MM.1S (cell line): ENCODE measurements around the gene PKP2.

Experiments used
- DNase-seq: peaks from one replicate; pipeline ENCODE4 v3.0.0-alpha.2; 2015
- H2AFZ ChIP-seq: fragments of 300-600 bp; sonication (generic); 2 replicates; pipeline ENCODE4 v1.6.0; 2016; ENCODE audit warnings: antibody characterized with exemption, low read length
- H3F3A ChIP-seq: fragments of 300-600 bp; sonication (generic); 2 replicates; pipeline ENCODE4 v1.6.1; 2016; ENCODE audit warnings: mild to moderate bottlenecking, antibody characterized with exemption, low read length, moderate library complexity, mixed read lengths; ENCODE audit not compliant: insufficient read depth
- H3K27ac ChIP-seq: fragments of 300-600 bp; sonication (generic); 2 replicates; pipeline ENCODE4 v1.5.1; 2016; ENCODE audit warnings: mild to moderate bottlenecking, low read length
- H3K27me3 ChIP-seq: fragments of 300-600 bp; sonication (generic); replicated peaks from 2 replicates; pipeline ENCODE4 v1.6.0; 2016; ENCODE audit warnings: low read length; ENCODE audit not compliant: insufficient read depth
- H3K36me3 ChIP-seq: fragments of 300-600 bp; sonication (generic); replicated peaks from 2 replicates; pipeline ENCODE4 v1.6.1; 2016; ENCODE audit warnings: mild to moderate bottlenecking, low read length, mixed read lengths; ENCODE audit not compliant: insufficient read depth
- H3K4me1 ChIP-seq: fragments of 300-600 bp; sonication (generic); 2 replicates; pipeline ENCODE4 v1.6.1; 2016; ENCODE audit warnings: low read length, mixed read lengths
- H3K4me2 ChIP-seq: fragments of 300-600 bp; sonication (generic); 2 replicates; pipeline ENCODE4 v1.6.0; 2016; ENCODE audit warnings: low read depth, low read length
- H3K4me3 ChIP-seq: fragments of 300-600 bp; sonication (generic); 2 replicates; pipeline ENCODE4 v1.5.1; 2016; ENCODE audit warnings: low read length, mixed read lengths
- H3K79me2 ChIP-seq: fragments of 300-600 bp; sonication (generic); 2 replicates; pipeline ENCODE4 v1.6.1; 2016; ENCODE audit warnings: mixed run types, low read length, mixed read lengths
- H3K9ac ChIP-seq: fragments of 300-600 bp; sonication (generic); 2 replicates; pipeline ENCODE4 v1.6.1; 2016; ENCODE audit warnings: low read length, mixed read lengths
- H3K9me2 ChIP-seq: fragments of 300-600 bp; sonication (generic); replicated peaks from 2 replicates; pipeline ENCODE4 v1.6.1; 2016; ENCODE audit warnings: mild to moderate bottlenecking, low read length, mixed read lengths; ENCODE audit not compliant: insufficient read depth
- H3K9me3 ChIP-seq: fragments of 300-600 bp; sonication (generic); replicated peaks from 2 replicates; pipeline ENCODE4 v1.6.1; 2016; ENCODE audit warnings: mild to moderate bottlenecking, low read length, mixed read lengths; ENCODE audit not compliant: insufficient read depth
- H4K20me1 ChIP-seq: fragments of 300-600 bp; sonication (generic); 2 replicates; pipeline ENCODE4 v1.6.1; 2016; ENCODE audit warnings: mild to moderate bottlenecking, low read length, moderate library complexity, mixed read lengths; ENCODE audit not compliant: insufficient read depth
- EZH2 ChIP-seq: fragments of 300-600 bp; sonication (generic); optimal IDR thresholded peaks from 2 replicates; pipeline ENCODE3; 2017; ENCODE audit warnings: low read depth, mild to moderate bottlenecking, antibody characterized with exemption, low read length, mixed read lengths
- EZH2phosphoT487 ChIP-seq: fragments of 300-600 bp; sonication (generic); IDR thresholded peaks from 2 replicates; pipeline ENCODE4 v1.6.1; 2018; ENCODE audit warnings: antibody characterized with exemption, low read length
- TF ChIP-seq, protein P1 (sequence below): fragments of 300-600 bp; sonication (generic); IDR thresholded peaks from 2 replicates; pipeline ENCODE4 v1.5.1; 2016; ENCODE audit warnings: antibody characterized with exemption, low read length, mixed read lengths

PKP2 gene

GRCh38 chr12:32828120-32828519 is 68.5 kb downstream of the PKP2 start:
- DNase-seq: no peak
- no peaks in the 10 kb centered on the region for H4K20me1 ChIP-seq
- H3K4me1 ChIP-seq: peaks cover 26% of the 10 kb centered on the region

DNA sequence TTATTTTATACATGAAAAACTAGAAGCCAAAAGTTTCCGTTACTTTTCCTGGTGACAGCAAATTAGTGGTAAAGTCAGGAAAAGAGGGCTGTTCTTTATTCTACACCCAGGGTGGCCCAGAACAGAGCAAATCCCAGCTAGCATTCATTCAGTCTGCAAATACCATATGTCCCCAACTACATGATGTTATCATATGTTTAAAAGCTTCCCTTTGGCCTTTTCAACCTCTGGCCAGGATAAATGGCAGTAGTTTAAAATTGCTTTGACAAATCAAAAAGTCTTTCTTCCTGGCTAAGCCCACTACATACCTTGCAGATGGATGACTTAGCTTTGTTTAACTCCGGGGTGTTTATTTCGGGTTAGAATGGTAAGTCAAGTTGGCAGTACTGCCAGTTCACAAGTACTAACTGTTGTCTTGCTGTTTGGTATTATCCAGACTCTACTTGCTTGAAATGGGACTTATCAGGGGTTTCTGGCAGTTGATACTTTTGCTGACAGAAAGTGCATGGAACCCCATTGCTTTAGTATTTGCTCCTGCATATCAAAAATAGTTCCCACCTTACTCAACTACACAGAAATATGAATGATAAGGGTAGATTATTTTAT is 69.7 kb downstream of the PKP2 start:
- H3K36me3 ChIP-seq: peaks cover 28% of the 10 kb centered on the region

More at GRCh38 chr12:32828120-32828519, 68.5 kb downstream of the PKP2 start:
- Histone ChIP-seq H3K4me3 (no peak overlapping the region), H3K36me3 (peaks cover 18% of the 10 kb centered on the region), H3K9ac (no peak overlapping the region), H3F3A (no peaks in the 10 kb centered on the region), H3K27ac (no peak overlapping the region), H3K9me3 (no peaks in the 10 kb centered on the region), H3K27me3 (no peaks in the 10 kb centered on the region), H2AFZ (no peak overlapping the region), H3K9me2 (no peaks in the 10 kb centered on the region), H3K79me2 (peaks cover 69% of the 10 kb centered on the region), H3K4me2 (no peak overlapping the region)
- no peak for TF ChIP-seq EZH2phosphoT487
- TF ChIP-seq, protein P1, sequence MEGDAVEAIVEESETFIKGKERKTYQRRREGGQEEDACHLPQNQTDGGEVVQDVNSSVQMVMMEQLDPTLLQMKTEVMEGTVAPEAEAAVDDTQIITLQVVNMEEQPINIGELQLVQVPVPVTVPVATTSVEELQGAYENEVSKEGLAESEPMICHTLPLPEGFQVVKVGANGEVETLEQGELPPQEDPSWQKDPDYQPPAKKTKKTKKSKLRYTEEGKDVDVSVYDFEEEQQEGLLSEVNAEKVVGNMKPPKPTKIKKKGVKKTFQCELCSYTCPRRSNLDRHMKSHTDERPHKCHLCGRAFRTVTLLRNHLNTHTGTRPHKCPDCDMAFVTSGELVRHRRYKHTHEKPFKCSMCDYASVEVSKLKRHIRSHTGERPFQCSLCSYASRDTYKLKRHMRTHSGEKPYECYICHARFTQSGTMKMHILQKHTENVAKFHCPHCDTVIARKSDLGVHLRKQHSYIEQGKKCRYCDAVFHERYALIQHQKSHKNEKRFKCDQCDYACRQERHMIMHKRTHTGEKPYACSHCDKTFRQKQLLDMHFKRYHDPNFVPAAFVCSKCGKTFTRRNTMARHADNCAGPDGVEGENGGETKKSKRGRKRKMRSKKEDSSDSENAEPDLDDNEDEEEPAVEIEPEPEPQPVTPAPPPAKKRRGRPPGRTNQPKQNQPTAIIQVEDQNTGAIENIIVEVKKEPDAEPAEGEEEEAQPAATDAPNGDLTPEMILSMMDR: no peak
- no peak for TF ChIP-seq EZH2

DNA sequence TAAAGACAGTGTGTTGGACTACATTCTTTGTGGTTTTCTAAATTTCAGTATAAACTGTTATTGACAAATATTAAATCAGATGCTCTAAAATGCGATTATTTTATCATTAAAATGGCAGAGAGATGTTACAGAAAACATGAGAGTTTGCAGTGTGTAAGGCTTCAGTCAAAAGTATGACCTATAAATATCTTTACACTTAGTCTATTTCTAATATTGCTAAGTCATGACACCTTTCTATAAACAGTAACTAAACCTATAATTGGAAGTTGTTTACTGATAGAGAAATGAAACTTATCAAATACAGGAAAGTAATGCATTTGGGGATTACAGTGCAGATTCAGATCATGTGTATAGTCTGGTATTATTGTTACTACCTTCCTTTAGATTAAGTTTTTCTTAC is 72.0 kb downstream of the PKP2 start:
- H3K9me3 ChIP-seq: no peaks in the 10 kb centered on the region
- no peaks in the 10 kb centered on the region for H3K9me2 ChIP-seq
- H3K36me3 ChIP-seq: peaks cover 28% of the 10 kb centered on the region
- H3K4me1 ChIP-seq: peaks cover 51% of the 10 kb centered on the region
- H3F3A ChIP-seq: peaks cover 18% of the 10 kb centered on the region
- TF ChIP-seq EZH2phosphoT487: no peak
- TF ChIP-seq, protein P1: no peak
- no peak for TF ChIP-seq EZH2
- no peak overlapping the region for H3K4me3 ChIP-seq
- no peak overlapping the region for H3K9ac ChIP-seq
- no peak overlapping the region for H2AFZ ChIP-seq
- peak; percentile 32 for DNase-seq
- no peaks in the 10 kb centered on the region for H4K20me1 ChIP-seq
- H3K27me3 ChIP-seq: no peaks in the 10 kb centered on the region
- H3K4me2 ChIP-seq: peak overlapping the region; percentile 35
- peak overlapping the region; percentile 7; the same call in 1 of the 2 replicates for H3K27ac ChIP-seq
- peaks cover 61% of the 10 kb centered on the region for H3K79me2 ChIP-seq

More for the DNA sequence above, 69.7 kb downstream of the PKP2 start:
- peaks cover 62% of the 10 kb centered on the region for H3K79me2 ChIP-seq
- H4K20me1 ChIP-seq: no peaks in the 10 kb centered on the region
- no peak overlapping the region for H2AFZ ChIP-seq
- H3K9me3 ChIP-seq: no peaks in the 10 kb centered on the region
- H3F3A ChIP-seq: peaks cover 7% of the 10 kb centered on the region
- peaks cover 35% of the 10 kb centered on the region for H3K4me1 ChIP-seq
- no peak overlapping the region for H3K9ac ChIP-seq
- no peaks in the 10 kb centered on the region for H3K27me3 ChIP-seq
- H3K27ac ChIP-seq: no peak overlapping the region
- H3K4me2 ChIP-seq: no peak overlapping the region
- TF ChIP-seq, protein P1: no peak
- TF ChIP-seq EZH2 (no peak), EZH2phosphoT487 (no peak)
- no peaks in the 10 kb centered on the region for H3K9me2 ChIP-seq
- no peak for DNase-seq
- no peak overlapping the region for H3K4me3 ChIP-seq
